Amniotic epithelial cell (primary cell): Measurements from ENCODE around the gene SPEF1.

Experiments used
- DNase-seq: peaks from one replicate; pipeline ENCODE4 v3.0.0-alpha.2; 2010; ENCODE audit warnings: low read depth

Gene SPEF1

DNA sequence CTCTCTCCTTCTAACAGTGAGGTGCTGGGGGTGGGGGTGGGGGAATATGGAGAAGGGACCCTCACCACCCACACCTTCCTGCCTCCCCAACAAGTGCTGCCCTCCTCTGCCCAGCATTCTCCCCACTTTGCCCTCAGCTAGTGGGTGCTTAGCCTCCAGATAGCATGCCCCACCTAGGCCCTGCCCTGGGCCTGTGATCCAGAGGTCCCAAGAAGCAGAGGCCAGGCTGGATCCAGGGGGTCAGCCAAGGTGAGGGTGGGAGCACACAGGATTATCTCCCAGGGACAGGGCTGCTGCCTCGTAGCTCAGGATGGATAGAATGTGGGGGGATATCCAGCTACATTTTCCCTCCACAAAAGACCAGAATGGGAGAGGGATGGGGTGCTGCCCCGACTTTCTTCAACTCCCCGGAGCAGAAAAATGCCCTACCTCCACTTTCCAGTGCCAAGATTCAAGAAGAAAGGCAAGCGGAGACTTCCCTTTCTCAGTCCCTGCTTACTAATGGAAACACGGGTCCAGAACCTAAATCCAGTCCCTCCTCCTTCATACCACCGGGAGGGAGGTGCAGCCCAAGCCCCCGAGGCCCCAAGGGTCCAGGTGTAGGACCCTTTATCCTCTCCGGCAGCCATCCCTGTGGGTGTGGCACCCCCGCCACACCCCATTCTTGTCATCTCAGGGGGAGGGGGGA lies 14.7 kb downstream of the SPEF1 start:
- DNase-seq = no peak

GRCh38 chr20:3765171-3765882 lies 15.9 kb downstream of the SPEF1 start:
- no peak for DNase-seq

GRCh38 chr20:3764659-3765058 lies 16.6 kb downstream of the SPEF1 start:
- no peak for DNase-seq

GRCh38 chr20:3763671-3764601 lies 17.3 kb downstream of the SPEF1 start:
- DNase-seq = no peak

DNA sequence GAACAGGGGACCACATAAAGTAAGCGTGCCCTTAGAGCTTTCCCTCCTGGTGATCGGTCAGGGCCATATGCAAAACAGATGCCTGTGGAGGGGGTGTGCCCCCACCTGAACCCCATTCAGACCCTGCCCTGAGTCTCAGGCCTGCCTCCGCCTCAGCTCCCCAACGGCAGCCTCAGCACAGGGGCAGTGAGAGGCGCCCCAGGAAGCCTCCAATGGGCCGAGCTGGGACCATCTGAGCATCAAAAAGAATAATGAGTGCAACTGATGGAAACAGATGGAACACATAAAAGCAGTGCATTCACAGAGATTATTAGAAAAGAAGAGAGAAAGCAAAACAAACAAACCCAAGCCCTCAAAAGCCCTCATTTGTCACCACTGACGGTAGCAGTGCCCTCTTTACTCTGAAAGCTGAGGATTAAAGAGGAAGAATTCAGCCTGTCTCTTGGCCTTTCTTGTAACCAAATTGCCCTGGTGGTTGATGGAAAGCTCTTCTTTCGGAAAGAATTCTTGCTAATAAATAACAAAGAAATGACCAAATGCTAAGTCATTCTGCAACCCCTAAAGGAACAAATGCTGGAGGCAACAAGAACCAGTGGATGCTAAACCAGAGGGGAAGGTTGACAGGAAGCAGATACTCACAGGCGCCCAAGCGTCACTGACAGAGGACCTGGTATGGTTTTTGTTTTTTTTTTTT lies 20.4 kb downstream of the SPEF1 start:
- no peak for DNase-seq

GRCh38 chr20:3759884-3760283 lies 21.4 kb downstream of the SPEF1 start:
- no peak for DNase-seq

GRCh38 chr20:3759316-3759823 lies 21.9 kb downstream of the SPEF1 start:
- DNase-seq = no peak

DNA sequence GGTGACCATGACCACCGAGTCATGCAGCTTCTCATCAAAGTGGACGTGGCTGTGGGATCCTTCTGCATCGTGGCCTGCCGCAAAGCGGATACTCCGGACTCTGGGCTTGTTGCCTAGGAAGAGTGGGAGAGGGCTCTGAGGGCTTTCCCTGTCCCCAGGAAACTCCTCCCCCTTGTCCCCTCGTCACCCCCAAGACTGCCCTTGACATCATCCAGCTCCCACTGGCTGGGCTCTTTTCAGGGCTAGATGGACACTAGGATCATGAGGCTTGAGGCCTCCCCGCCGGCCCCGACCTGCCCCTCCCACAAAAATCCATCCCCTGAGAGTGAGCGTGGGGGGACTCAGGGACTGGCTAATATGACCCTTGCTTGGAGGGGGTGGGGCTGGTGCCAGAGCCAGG lies 22.7 kb downstream of the SPEF1 start:
- DNase-seq = no peak

DNA sequence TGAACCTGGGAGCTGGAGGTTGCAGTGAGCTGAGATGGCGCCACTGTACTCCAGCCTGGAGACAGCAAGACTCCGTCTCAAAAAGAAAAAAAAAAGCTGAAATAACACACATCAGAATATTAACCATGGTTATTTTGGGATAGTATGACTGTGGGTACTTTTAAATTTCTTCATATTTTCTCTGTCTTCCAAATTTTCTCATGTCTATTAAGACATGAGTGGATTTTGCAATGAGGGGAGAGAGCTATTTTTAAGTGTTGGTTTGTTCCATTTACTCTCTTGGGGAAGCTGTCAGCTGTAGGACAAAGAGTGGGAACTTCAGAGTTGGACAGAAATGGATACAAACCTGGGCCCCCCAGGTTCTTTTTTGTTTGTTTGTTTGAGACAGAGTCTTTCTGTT lies 24.0 kb downstream of the SPEF1 start:
- DNase-seq = no peak

GRCh38 chr20:3755814-3756480 lies 25.3 kb downstream of the SPEF1 start:
- DNase-seq = no peak

- DNase-seq = no peak
Observed at GRCh38 chr20:3755269-3755668, 26.0 kb downstream of the SPEF1 start.

GRCh38 chr20:3754276-3754630 lies 27.0 kb downstream of the SPEF1 start:
- DNase-seq = no peak

DNA sequence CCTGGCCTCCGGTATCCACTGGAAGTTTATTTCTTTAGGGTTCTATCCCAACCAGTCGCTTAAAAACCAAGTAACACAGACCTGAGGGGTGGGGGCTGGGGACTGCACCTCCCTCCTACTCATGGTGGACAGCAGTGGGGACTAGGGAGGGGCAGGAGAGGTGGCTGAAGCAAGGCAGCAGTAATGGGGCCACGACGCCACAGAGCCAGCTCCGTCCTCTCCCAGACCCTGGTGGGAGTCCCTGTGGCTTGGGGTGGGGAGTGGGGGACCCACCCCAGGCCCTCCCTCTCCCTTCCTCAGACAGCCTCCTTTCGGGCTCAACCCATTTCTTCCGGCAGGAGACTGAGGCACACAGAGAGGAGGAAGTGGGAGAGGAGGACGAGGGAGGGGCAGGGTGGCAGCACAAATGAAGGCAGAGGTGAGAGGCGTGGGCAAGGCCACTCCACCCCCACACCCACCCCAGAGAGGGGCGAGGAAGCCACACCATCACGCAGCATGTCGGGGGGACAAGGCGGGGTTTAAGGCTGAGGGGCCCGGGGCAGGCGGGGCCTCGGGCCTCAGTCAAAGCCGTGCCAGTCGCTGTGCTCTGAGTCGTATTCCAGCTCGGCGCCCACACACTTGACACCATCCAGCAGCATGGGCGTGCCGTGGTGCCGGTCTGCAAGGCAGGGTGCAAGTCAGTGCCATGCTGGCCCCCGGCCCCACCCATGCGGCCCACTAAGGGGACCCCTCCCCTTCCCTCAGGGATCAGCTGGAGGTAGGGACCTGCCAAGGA lies 27.6 kb downstream of the SPEF1 start:
- DNase-seq = no peak

DNA sequence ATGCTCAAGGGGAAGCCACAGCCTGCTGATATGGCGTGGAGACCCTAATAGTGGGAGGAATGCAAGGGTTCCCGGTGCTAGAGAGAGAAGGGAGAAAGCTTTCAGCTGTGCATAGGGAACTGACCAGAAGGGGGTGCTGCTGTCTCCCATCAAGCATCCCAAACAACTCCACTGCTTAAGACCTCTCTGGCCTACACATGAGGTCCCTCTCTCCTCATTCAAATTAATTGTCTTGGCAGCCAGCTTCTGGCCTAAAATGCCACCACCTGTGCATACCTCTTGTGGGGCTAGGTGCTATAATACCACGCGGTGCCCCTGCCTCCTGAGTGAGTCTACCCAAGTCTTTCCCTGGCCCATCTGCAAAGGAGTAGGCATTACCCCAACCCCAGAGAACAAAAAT lies 28.1 kb downstream of the SPEF1 start:
- peak; percentile 71 for DNase-seq

- DNase-seq = no peak
Observed at GRCh38 chr20:3752386-3752759, 28.9 kb downstream of the SPEF1 start.

DNA sequence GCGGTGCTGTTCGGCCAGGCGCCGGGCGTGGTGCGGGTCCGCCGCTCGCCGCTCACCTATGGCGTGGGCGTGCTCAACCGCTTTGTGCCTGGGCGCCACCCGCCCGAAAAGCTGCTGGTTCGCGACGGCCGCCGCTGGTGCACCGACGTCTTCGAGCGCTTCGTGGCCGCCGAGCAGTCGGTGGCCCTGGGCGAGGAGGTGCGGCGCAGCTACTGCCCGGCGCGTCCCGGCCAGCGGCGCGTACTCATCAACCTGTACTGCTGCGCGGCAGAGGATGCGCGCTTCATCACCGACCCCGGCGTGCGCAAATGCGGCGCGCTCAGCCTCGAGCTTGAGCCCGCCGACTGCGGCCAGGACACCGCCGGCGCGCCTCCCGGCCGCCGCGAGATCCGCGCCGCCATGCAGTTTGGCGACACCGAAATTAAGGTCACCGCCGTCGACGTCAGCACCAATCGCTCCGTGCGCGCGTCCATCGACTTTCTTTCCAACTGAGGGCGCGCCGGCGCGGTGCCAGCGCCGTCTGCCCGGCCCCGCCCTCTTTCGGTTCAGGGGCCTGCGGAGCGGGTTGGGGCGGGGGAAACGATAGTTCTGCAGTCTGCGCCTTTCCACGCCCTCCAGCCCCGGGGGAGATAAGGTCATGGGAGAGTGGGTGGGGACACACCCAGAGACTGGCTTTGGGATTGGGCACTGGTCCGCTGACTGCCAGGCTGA lies 29.4 kb downstream of the SPEF1 start:
- DNase-seq = peak; percentile 27

DNA sequence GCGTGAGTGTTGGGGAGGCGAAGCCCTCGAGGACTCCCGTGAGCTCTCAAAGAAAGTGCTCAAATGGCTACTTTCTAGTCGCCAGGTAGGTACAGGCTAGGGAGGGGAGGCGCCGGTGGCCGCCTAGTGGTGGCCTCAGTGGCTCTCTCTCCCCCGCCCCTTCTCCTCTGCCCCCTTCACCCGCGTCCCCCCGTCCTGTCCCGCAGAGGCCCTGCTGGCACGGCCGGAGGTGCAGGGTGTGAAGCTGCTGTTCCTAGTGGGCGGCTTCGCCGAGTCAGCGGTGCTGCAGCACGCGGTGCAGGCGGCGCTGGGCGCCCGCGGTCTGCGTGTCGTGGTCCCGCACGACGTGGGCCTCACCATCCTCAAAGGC lies 30.0 kb downstream of the SPEF1 start:
- no peak for DNase-seq

GRCh38 chr20:3749689-3750531 lies 31.3 kb downstream of the SPEF1 start:
- no peak for DNase-seq

DNA sequence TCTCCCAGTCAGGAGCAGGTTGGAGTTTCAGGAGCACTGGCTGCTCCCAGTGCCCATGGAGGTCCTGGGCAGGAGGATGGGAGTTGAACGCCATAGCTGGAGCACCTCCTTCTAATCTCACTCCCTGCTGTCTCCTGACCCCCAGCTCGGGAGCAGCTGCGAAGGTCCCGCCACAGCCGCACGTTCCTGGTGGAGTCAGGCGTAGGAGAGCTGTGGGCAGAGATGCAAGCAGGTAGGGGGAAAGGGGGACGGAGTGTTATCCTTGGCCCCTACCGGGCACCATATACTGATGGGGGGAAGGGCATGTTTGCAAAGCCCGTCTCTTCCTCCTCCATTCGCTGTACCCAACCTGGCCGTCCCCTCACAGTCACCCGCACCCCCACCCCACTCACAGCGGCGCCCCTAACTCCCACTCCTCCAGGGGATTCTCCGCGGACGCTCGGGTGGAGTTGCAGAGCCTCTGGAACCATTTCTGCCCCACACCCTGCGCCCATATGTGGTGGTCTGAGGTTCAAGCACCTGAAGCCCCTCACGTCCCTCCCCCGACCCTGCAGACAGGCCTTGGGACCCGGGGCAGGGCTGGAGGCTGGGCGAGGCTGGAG lies 32.1 kb downstream of the SPEF1 start:
- no peak for DNase-seq
